ENCODE data around the gene CAMKK2. TPM values are rescaled to one million over a fixed set of nuclear protein-coding genes. Genes with fewer than 3 reads are reported as not detected.

Gene CAMKK2
- total RNA-seq, 4 donors from 2014 or later = 18.4 to 25.8 (median 25.0) TPM

GRCh38 chr12:121267822-121268221 lies 28.7 kb downstream of the CAMKK2 start:
- H3K27ac ChIP-seq = no peak overlapping the region
- no peak overlapping the region for H3K4me3 ChIP-seq
- no peaks in the 10 kb centered on the region for H3K4me1 ChIP-seq
- peaks cover 71% of the 10 kb centered on the region for H3K36me3 ChIP-seq
- H3K27me3 ChIP-seq = no peaks in the 10 kb centered on the region
- WGBS = 98% methylated on average over 1 of the region's 1 CpG
- TF ChIP-seq POLR2AphosphoS5 (IDR thresholded peaks at IDR 0.05) = no peak
- TF ChIP-seq CTCF (IDR thresholded peaks at IDR 0.05) = no peak
- no peak for TF ChIP-seq EP300 (IDR thresholded peaks at IDR 0.05)
- TF ChIP-seq POLR2A (IDR thresholded peaks at IDR 0.05) = no peak
- no peaks in the 10 kb centered on the region for H3K9me3 ChIP-seq
- no peak for DNase-seq (ENCODE audit: low spot score in 2 of 2)

DNA sequence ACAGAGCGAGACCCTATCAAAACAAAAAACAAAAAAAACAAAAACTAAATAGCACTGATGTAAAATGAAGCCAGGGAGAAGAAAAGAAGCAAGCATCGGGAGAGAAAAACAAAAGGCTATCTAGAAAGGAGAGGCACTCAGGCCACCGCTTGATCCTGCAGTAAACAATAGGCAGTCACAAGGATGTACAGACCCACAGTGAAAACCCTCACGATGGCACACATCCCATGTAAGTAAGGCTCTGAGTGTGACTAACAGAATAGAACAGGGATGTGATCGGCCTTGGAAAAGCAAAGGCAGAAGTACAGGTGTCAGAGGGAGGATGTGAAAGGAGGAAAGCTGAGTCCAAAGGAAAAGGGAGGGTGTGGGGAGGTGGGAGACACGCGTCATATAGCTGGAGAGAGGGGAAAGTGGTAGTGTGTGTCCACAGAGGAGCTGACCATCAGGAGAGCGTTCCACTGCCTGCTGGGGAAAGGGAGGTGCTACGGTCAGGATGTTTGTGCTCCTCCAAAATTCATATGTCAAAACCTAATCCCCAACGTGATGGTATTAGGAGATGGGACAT lies 31.5 kb downstream of the CAMKK2 start:
- Histone ChIP-seq H3K27ac (no peak overlapping the region), H3K36me3 (peaks cover 90% of the 10 kb centered on the region), H3K9me3 (no peaks in the 10 kb centered on the region), H3K4me1 (no peaks in the 10 kb centered on the region), H3K4me3 (no peak overlapping the region), H3K27me3 (no peaks in the 10 kb centered on the region)
- no peak for DNase-seq (ENCODE audit: low spot score in 2 of 2)
- TF ChIP-seq CTCF (IDR thresholded peaks at IDR 0.05) (no peak), POLR2AphosphoS5 (IDR thresholded peaks at IDR 0.05) (no peak), POLR2A (IDR thresholded peaks at IDR 0.05) (no peak), EP300 (IDR thresholded peaks at IDR 0.05) (no peak)
- WGBS = 87% methylated on average over 10 of the region's 10 CpGs

GRCh38 chr12:121264135-121264534 lies 32.4 kb downstream of the CAMKK2 start:
- Histone ChIP-seq H3K27me3 (no peaks in the 10 kb centered on the region), H3K9me3 (no peaks in the 10 kb centered on the region), H3K27ac (no peak overlapping the region), H3K4me3 (no peak overlapping the region), H3K36me3 (peaks cover 89% of the 10 kb centered on the region), H3K4me1 (no peaks in the 10 kb centered on the region)
- WGBS = 91% methylated on average over 8 of the region's 8 CpGs
- DNase-seq (ENCODE audit: low spot score in 2 of 2) = no peak
- TF ChIP-seq CTCF (IDR thresholded peaks at IDR 0.05) = no peak
- no peak for TF ChIP-seq EP300 (IDR thresholded peaks at IDR 0.05)
- TF ChIP-seq POLR2A (IDR thresholded peaks at IDR 0.05) = no peak
- no peak for TF ChIP-seq POLR2AphosphoS5 (IDR thresholded peaks at IDR 0.05)

DNA sequence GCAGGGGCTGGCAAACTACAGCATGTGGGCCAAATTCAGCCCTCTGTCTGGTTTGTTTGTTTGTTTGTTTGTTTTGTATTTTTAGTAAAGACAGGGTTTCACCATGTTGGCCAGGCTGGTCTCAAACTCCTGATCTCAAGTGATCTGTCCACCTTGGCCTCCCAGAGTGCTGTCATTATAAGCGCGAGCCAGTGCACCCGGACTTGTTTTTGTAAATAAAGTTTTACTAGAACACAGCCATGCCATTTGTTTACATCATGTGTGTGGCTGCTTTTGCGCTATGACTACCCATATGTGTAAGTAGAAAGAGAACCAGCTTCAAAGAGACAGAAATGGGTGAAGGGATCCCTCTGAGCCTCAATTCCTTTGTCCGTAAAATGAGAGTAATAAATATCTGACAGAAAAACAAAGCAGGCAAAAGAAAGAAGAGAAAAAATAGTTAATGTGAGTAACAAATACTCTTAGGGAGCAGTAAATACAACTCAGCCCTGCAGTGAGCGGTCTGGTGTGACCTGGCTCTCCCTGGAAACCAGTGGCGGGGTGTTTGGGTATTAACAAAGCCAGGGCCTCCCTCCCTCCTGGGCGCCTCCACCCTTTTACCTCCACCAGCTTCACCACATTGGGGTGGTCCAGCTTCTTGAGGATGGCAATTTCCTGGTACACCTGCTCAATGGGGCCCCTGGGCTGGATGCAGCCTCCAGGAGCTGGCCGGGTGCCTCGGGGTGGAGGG lies 33.1 kb downstream of the CAMKK2 start:
- Histone ChIP-seq H3K27me3 (no peaks in the 10 kb centered on the region), H3K4me1 (no peaks in the 10 kb centered on the region), H3K27ac (no peak overlapping the region), H3K36me3 (peaks cover 87% of the 10 kb centered on the region), H3K9me3 (no peaks in the 10 kb centered on the region), H3K4me3 (no peak overlapping the region)
- DNase-seq (ENCODE audit: low spot score in 2 of 2) = no peak
- no peak for TF ChIP-seq POLR2AphosphoS5 (IDR thresholded peaks at IDR 0.05)
- no peak for TF ChIP-seq CTCF (IDR thresholded peaks at IDR 0.05)
- no peak for TF ChIP-seq POLR2A (IDR thresholded peaks at IDR 0.05)
- TF ChIP-seq EP300 (IDR thresholded peaks at IDR 0.05) = no peak
- 91% methylated on average over 10 of the region's 10 CpGs for WGBS

DNA sequence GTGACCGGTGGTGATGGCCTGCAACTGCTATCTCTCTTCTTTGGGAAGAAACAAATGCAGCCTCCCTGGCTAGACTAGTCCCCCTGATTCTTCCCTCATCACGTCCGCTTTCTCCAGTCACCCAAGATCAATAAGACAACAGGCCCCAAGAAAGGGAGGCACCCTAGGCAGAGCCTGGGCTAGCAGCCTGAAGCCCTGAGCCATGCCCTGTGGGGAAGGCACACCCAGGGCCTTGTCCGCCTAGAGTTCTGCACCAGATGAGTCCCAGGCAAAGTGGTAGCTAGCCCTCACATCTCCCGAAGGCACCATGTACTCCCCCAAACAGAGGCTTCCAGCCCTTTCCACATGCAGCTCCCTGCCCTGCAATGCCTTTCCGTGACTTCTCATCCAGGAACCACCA lies 35.1 kb downstream of the CAMKK2 start:
- no peak overlapping the region for H3K27ac ChIP-seq
- H3K4me3 ChIP-seq = no peak overlapping the region
- WGBS = 94% methylated on average over 5 of the region's 6 CpGs
- no peaks in the 10 kb centered on the region for H3K4me1 ChIP-seq
- peaks cover 87% of the 10 kb centered on the region for H3K36me3 ChIP-seq
- no peaks in the 10 kb centered on the region for H3K9me3 ChIP-seq
- DNase-seq (ENCODE audit: low spot score in 2 of 2) = no peak
- TF ChIP-seq POLR2A (IDR thresholded peaks at IDR 0.05) (no peak), EP300 (IDR thresholded peaks at IDR 0.05) (no peak), CTCF (IDR thresholded peaks at IDR 0.05) (no peak), POLR2AphosphoS5 (IDR thresholded peaks at IDR 0.05) (no peak)
- H3K27me3 ChIP-seq = no peaks in the 10 kb centered on the region

All from suprapubic skin (tissue), 4 donors.